Loucy (cell line): Measurements from ENCODE around the gene BPTF.

ENCODE experiments used
- H2AFZ ChIP-seq: fragments of 200-600 bp; sonication (generic); 2 replicates; pipeline ENCODE4 v1.6.0; 2016; ENCODE audit warnings: antibody characterized with exemption, mild to moderate bottlenecking, low read length, moderate library complexity
- H3F3A ChIP-seq: fragments of 200-600 bp; 2 replicates; pipeline ENCODE4 v1.6.0; 2016; ENCODE audit warnings: antibody characterized with exemption, low read depth, mild to moderate bottlenecking
- H3K27me3 ChIP-seq: fragments of 200-600 bp; sonication (generic); 2 replicates; pipeline ENCODE4 v1.6.1; 2014; ENCODE audit warnings: low read length, mild to moderate bottlenecking; ENCODE audit not compliant: insufficient read depth, poor library complexity, severe bottlenecking
- H3K36me3 ChIP-seq: fragments of 200-600 bp; sonication (generic); 2 replicates; pipeline ENCODE4 v1.6.1; 2016; ENCODE audit warnings: low read length; ENCODE audit not compliant: insufficient read depth
- H3K4me1 ChIP-seq: fragments of 200-600 bp; sonication (generic); 2 replicates; pipeline ENCODE4 v1.5.1; 2014; ENCODE audit warnings: low read length, mild to moderate bottlenecking; ENCODE audit not compliant: insufficient read depth, poor library complexity, severe bottlenecking
- H3K4me2 ChIP-seq: fragments of 200-600 bp; sonication (generic); 2 replicates; pipeline ENCODE4 v1.6.0; 2014; ENCODE audit warnings: antibody characterized with exemption, low read length, low read depth, mild to moderate bottlenecking; ENCODE audit not compliant: poor library complexity, severe bottlenecking
- H3K4me3 ChIP-seq: fragments of 200-600 bp; sonication (generic); 2 replicates; pipeline ENCODE4 v1.5.1; 2014; ENCODE audit warnings: low read length, mild to moderate bottlenecking, mixed read lengths; ENCODE audit not compliant: poor library complexity, severe bottlenecking
- H3K79me2 ChIP-seq: fragments of 200-600 bp; sonication (generic); 2 replicates; pipeline ENCODE4 v1.6.1; 2014; ENCODE audit warnings: low read length; ENCODE audit not compliant: insufficient read depth
- H3K9ac ChIP-seq: fragments of 200-600 bp; sonication (generic); 2 replicates; pipeline ENCODE4 v1.6.0; 2014; ENCODE audit warnings: mild to moderate bottlenecking, low read depth, low read length, moderate library complexity; ENCODE audit not compliant: poor library complexity, severe bottlenecking
- H3K9me2 ChIP-seq: fragments of 200-600 bp; sonication (generic); replicated peaks from 2 replicates; pipeline ENCODE4 v1.6.1; 2016; ENCODE audit warnings: low read depth, low read length, mixed read lengths
- H3K9me3 ChIP-seq: fragments of 200-600 bp; sonication (generic); 2 replicates; pipeline ENCODE4 v1.6.1; 2014; ENCODE audit warnings: mild to moderate bottlenecking, antibody characterized with exemption, low read length, low read depth; ENCODE audit not compliant: insufficient read depth
- H4K20me1 ChIP-seq: fragments of 200-600 bp; sonication (generic); 2 replicates; pipeline ENCODE4 v1.6.0; 2014; ENCODE audit warnings: antibody characterized with exemption, low read length, mild to moderate bottlenecking; ENCODE audit not compliant: insufficient read depth, poor library complexity, severe bottlenecking
- EZH2phosphoT487 ChIP-seq: fragments of 200-600 bp; IDR thresholded peaks from 2 replicates; pipeline ENCODE4 v1.6.1; 2018; ENCODE audit warnings: antibody characterized with exemption, mild to moderate bottlenecking, moderate library complexity, borderline replicate concordance
- TF ChIP-seq, protein P1 (sequence below): fragments of 200-600 bp; sonication (generic); conservative IDR thresholded peaks from 2 replicates; pipeline ENCODE4 v1.5.1; 2014; ENCODE audit warnings: mild to moderate bottlenecking, antibody characterized with exemption, low read length

The BPTF gene

DNA sequence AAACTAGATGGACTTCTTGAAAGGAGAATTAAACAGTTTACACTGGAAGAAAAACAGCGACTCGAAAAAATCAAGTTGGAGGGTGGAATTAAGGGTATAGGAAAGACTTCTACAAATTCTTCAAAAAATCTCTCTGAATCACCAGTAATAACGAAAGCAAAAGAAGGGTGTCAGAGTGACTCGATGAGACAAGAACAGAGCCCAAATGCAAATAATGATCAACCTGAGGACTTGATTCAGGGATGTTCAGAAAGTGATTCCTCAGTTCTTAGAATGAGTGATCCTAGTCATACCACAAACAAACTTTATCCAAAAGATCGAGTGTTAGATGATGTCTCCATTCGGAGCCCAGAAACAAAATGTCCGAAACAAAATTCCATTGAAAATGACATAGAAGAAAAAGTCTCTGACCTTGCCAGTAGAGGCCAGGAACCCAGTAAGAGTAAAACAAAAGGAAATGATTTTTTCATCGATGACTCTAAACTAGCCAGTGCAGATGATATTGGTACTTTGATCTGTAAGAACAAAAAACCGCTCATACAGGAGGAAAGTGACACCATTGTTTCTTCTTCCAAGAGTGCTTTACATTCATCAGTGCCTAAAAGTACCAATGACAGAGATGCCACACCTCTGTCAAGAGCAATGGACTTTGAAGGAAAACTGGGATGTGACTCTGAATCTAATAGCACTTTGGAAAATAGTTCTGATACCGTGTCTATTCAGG lies 85.9 kb downstream of the BPTF start:
- peaks cover 83% of the 10 kb centered on the region for H3K36me3 ChIP-seq

DNA sequence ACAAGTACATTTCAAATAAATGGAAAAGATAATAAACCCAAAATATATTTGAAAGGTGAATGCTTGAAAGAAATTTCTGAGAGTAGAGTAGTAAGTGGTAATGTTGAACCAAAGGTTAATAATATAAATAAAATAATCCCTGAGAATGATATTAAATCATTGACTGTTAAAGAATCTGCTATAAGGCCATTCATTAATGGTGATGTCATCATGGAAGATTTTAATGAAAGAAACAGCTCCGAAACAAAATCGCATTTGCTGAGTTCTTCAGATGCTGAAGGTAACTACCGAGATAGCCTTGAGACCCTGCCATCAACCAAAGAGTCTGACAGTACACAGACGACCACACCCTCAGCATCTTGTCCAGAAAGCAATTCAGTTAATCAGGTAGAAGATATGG lies 86.8 kb downstream of the BPTF start:
- H3K4me2 ChIP-seq: no peak overlapping the region
- H3K36me3 ChIP-seq: peaks cover 83% of the 10 kb centered on the region
- H3F3A ChIP-seq: no peaks in the 10 kb centered on the region
- H3K9me3 ChIP-seq: no peaks in the 10 kb centered on the region
- TF ChIP-seq, protein P1, sequence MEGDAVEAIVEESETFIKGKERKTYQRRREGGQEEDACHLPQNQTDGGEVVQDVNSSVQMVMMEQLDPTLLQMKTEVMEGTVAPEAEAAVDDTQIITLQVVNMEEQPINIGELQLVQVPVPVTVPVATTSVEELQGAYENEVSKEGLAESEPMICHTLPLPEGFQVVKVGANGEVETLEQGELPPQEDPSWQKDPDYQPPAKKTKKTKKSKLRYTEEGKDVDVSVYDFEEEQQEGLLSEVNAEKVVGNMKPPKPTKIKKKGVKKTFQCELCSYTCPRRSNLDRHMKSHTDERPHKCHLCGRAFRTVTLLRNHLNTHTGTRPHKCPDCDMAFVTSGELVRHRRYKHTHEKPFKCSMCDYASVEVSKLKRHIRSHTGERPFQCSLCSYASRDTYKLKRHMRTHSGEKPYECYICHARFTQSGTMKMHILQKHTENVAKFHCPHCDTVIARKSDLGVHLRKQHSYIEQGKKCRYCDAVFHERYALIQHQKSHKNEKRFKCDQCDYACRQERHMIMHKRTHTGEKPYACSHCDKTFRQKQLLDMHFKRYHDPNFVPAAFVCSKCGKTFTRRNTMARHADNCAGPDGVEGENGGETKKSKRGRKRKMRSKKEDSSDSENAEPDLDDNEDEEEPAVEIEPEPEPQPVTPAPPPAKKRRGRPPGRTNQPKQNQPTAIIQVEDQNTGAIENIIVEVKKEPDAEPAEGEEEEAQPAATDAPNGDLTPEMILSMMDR: no peak
- TF ChIP-seq EZH2phosphoT487: no peak
- H4K20me1 ChIP-seq: peaks cover 3% of the 10 kb centered on the region
- peaks cover 8% of the 10 kb centered on the region for H3K4me1 ChIP-seq
- H3K79me2 ChIP-seq: no peaks in the 10 kb centered on the region; the same call in 1 of the 2 replicates
- no peak overlapping the region for H2AFZ ChIP-seq
- no peak overlapping the region for H3K4me3 ChIP-seq
- H3K9ac ChIP-seq: no peak overlapping the region
- H3K27me3 ChIP-seq: no peaks in the 10 kb centered on the region
- H3K9me2 ChIP-seq: no peaks in the 10 kb centered on the region

More for the DNA sequence above, 85.9 kb downstream of the BPTF start:
- peaks cover 8% of the 10 kb centered on the region for H3K4me1 ChIP-seq
- no peaks in the 10 kb centered on the region for H3K9me2 ChIP-seq
- H4K20me1 ChIP-seq: peaks cover 3% of the 10 kb centered on the region
- H3K27me3 ChIP-seq: no peaks in the 10 kb centered on the region
- H3K9me3 ChIP-seq: no peaks in the 10 kb centered on the region
- no peak for TF ChIP-seq EZH2phosphoT487
- TF ChIP-seq, protein P1: no peak
- H3F3A ChIP-seq: no peaks in the 10 kb centered on the region
- H3K4me3 ChIP-seq: no peak overlapping the region
- H3K9ac ChIP-seq: no peak overlapping the region
- no peak overlapping the region for H2AFZ ChIP-seq
- H3K79me2 ChIP-seq: no peaks in the 10 kb centered on the region; the same call in 1 of the 2 replicates
- no peak overlapping the region for H3K4me2 ChIP-seq

DNA sequence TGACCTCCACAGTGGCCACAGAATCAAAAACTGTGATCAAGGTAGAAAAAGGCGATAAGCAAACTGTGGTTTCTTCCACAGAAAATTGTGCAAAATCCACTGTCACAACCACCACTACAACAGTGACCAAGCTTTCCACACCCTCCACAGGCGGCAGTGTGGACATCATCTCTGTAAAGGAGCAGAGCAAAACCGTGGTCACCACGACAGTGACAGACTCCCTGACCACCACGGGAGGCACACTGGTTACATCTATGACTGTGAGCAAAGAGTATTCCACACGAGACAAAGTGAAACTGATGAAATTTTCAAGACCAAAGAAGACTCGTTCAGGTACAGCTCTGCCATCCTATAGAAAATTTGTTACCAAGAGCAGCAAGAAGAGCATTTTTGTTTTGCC lies 87.4 kb downstream of the BPTF start:
- no peak overlapping the region for H3K4me3 ChIP-seq
- no peak overlapping the region for H3K9ac ChIP-seq
- H3K27me3 ChIP-seq: no peaks in the 10 kb centered on the region
- H2AFZ ChIP-seq: no peak overlapping the region
- peaks cover 3% of the 10 kb centered on the region for H4K20me1 ChIP-seq
- peaks cover 81% of the 10 kb centered on the region for H3K36me3 ChIP-seq
- H3F3A ChIP-seq: no peaks in the 10 kb centered on the region
- no peak overlapping the region for H3K4me2 ChIP-seq
- H3K9me2 ChIP-seq: no peaks in the 10 kb centered on the region
- TF ChIP-seq, protein P1: no peak
- TF ChIP-seq EZH2phosphoT487: no peak
- H3K79me2 ChIP-seq: no peaks in the 10 kb centered on the region; the same call in 1 of the 2 replicates
- H3K4me1 ChIP-seq: peaks cover 8% of the 10 kb centered on the region
- H3K9me3 ChIP-seq: no peaks in the 10 kb centered on the region
